Sigmoid colon (tissue), 4 donors: Measurements from ENCODE around the gene CSTA.

Experiments
- EP300 ChIP-seq, 4 donors: sonication (generic); formaldehyde crosslinking; IDR thresholded peaks; one replicate each; pipeline ENCODE4 v1.6.1; 2017; ENCODE audit warnings: antibody characterized with exemption in 4 of 4
- POLR2A ChIP-seq, 2 donors: fragments of 450-650 bp; IDR thresholded peaks; one replicate each; pipeline ENCODE4 v1.6.1; 2016; ENCODE audit warnings: antibody characterized with exemption in 2 of 2, mild to moderate bottlenecking in 2 of 2, moderate library complexity in 2 of 2
- POLR2AphosphoS5 ChIP-seq, 4 donors: sonication (generic); formaldehyde crosslinking; IDR thresholded peaks; one replicate each; pipeline ENCODE4 v1.6.1; 2017; ENCODE audit warnings: antibody characterized with exemption in 4 of 4
- TF ChIP-seq, protein P1 (sequence below), 4 experiments: fragments of 450-650 bp in 3 of 4; fragments of 200-600 bp in 1 of 4; IDR thresholded peaks; one replicate each; pipeline ENCODE4 v1.5.1; 2016 to 2019; ENCODE audit warnings: antibody characterized with exemption in 4 of 4, mild to moderate bottlenecking in 3 of 4, moderate library complexity in 2 of 4

DNA sequence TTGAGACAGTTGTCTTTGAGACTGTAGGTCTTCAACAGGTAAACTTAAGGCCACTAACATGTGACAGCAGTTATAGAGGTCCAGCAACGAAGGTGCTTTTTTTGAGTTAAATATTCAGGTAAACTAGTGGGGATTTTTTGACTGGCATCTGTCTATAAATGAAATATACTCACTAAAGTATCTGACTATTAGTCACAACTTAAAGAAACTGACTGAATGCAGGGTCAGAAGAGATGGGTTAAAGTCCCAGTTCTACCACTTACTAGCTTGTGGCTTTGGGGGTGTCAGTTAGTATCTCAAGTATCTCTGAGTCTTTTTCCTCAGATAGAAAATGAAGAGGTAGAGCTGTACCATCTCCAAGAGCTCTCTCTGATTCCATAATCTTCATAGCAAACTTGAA is 40.0 kb downstream of the CSTA start:
- TF ChIP-seq POLR2A (IDR thresholded peaks at IDR 0.05) (no peak), EP300 (IDR thresholded peaks at IDR 0.05) (no peak), POLR2AphosphoS5 (IDR thresholded peaks at IDR 0.05) (no peak)
- TF ChIP-seq, protein P1, sequence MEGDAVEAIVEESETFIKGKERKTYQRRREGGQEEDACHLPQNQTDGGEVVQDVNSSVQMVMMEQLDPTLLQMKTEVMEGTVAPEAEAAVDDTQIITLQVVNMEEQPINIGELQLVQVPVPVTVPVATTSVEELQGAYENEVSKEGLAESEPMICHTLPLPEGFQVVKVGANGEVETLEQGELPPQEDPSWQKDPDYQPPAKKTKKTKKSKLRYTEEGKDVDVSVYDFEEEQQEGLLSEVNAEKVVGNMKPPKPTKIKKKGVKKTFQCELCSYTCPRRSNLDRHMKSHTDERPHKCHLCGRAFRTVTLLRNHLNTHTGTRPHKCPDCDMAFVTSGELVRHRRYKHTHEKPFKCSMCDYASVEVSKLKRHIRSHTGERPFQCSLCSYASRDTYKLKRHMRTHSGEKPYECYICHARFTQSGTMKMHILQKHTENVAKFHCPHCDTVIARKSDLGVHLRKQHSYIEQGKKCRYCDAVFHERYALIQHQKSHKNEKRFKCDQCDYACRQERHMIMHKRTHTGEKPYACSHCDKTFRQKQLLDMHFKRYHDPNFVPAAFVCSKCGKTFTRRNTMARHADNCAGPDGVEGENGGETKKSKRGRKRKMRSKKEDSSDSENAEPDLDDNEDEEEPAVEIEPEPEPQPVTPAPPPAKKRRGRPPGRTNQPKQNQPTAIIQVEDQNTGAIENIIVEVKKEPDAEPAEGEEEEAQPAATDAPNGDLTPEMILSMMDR (IDR thresholded peaks at IDR 0.05): no peak
